Lower leg skin (tissue), 4 donors: ENCODE results near the gene LSM3. TPM values are rescaled to one million over a fixed set of nuclear protein-coding genes. Genes with fewer than 3 reads are reported as not detected.

Experiments used
- DNase-seq, 2 donors: peaks; one replicate each; pipeline ENCODE4 v3.0.0-alpha.2; 2019; ENCODE audit warnings: low spot score in 2 of 2
- H3K4me3 ChIP-seq: fragments of 200-600 bp; sonication (generic); 2 replicates; pipeline ENCODE4 v1.5.1; 2017; ENCODE audit warnings: mild to moderate bottlenecking, low read depth; ENCODE audit not compliant: poor library complexity, severe bottlenecking
- POLR2A ChIP-seq, 2 donors: fragments of 450-650 bp; IDR thresholded peaks; one replicate each; pipeline ENCODE4 v1.6.1; 2016 to 2017; ENCODE audit warnings: antibody characterized with exemption in 2 of 2, mild to moderate bottlenecking in 1 of 2, moderate library complexity in 1 of 2
- WGBS, 2 donors: methylation state at CpG; one replicate each; pipeline ENCODE4 v1.1.5; 2018; 5-methylcytosine and 5-hydroxymethylcytosine counted together
- intact Hi-C: fragments of 100-400 bp; cut with DNase I; formaldehyde crosslinking; loops from one replicate; pipeline ENCODE4 v1.15.0; 2023; ENCODE audit warnings: low total_unique reads
- total RNA-seq, 4 donors: library from RNA; depleted of rRNA; stranded (reverse); fragments of >200 nt; gene quantifications; one replicate each; pipeline ENCODE4 v1.1.0, GENCODE V29; 2016
- TF ChIP-seq, protein P1 (sequence below), 3 donors: fragments of 450-650 bp; IDR thresholded peaks; one replicate each; pipeline ENCODE4 v1.5.1; 2016; ENCODE audit warnings: antibody characterized with exemption in 3 of 3, mild to moderate bottlenecking in 3 of 3, moderate library complexity in 2 of 3

The LSM3 gene
- total RNA-seq, 4 donors from 2014 or later = 7.6 to 11.4 (median 8.2) TPM

DNA sequence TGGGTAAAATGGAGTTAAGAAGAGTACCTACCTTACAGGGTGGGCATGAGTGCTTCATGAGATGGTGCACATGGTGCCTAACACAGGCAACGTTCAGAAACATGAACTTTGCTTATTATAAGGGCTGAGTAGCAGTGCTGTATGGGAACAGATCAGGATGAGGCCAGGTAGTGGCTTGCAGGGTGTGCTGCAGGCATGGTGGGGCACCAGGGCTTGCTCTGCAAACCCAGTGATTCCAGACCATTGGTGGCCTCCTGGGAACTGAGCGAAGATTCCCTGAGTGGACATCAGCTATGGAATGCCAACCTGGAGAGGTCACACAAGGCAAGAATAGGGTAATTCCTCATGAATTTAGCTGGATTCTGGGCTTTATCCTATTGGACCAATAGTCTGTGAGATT is 37.9 kb upstream of the LSM3 start:
- TF ChIP-seq, protein P1, sequence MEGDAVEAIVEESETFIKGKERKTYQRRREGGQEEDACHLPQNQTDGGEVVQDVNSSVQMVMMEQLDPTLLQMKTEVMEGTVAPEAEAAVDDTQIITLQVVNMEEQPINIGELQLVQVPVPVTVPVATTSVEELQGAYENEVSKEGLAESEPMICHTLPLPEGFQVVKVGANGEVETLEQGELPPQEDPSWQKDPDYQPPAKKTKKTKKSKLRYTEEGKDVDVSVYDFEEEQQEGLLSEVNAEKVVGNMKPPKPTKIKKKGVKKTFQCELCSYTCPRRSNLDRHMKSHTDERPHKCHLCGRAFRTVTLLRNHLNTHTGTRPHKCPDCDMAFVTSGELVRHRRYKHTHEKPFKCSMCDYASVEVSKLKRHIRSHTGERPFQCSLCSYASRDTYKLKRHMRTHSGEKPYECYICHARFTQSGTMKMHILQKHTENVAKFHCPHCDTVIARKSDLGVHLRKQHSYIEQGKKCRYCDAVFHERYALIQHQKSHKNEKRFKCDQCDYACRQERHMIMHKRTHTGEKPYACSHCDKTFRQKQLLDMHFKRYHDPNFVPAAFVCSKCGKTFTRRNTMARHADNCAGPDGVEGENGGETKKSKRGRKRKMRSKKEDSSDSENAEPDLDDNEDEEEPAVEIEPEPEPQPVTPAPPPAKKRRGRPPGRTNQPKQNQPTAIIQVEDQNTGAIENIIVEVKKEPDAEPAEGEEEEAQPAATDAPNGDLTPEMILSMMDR (IDR thresholded peaks at IDR 0.05) = no peak
- no peak for TF ChIP-seq POLR2A (IDR thresholded peaks at IDR 0.05)
- DNase-seq = no peak
- intact Hi-C loops = no loop called here
- H3K4me3 ChIP-seq = no peak overlapping the region
- 62 to 71% methylated on average over 2 of the region's 2 CpGs for WGBS, 2 donors

DNA sequence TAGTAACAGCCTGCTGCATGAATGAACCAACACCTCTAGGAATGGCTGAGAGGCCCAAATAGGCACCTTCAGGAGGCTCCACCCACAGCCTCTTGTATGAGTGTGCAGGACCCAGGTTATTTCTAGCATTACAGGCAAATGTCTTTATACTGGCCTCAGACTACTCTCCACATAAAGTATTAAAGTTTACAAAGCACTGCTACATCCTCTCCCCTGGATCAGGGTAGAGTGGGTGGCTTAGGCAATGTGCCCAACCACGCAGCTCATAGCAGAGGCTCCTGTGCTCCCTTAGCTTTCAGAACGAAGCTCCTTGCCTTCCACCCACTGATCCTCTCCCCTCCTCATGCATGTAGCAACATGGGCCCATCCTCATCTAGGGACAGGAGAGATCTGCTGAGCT is 37.5 kb upstream of the LSM3 start:
- TF ChIP-seq, protein P1 (IDR thresholded peaks at IDR 0.05) = no peak
- WGBS, 2 donors = 37 to 46% methylated on average over 2 of the region's 2 CpGs
- no peak for DNase-seq
- intact Hi-C loops = no loop called here
- no peak overlapping the region for H3K4me3 ChIP-seq

DNA sequence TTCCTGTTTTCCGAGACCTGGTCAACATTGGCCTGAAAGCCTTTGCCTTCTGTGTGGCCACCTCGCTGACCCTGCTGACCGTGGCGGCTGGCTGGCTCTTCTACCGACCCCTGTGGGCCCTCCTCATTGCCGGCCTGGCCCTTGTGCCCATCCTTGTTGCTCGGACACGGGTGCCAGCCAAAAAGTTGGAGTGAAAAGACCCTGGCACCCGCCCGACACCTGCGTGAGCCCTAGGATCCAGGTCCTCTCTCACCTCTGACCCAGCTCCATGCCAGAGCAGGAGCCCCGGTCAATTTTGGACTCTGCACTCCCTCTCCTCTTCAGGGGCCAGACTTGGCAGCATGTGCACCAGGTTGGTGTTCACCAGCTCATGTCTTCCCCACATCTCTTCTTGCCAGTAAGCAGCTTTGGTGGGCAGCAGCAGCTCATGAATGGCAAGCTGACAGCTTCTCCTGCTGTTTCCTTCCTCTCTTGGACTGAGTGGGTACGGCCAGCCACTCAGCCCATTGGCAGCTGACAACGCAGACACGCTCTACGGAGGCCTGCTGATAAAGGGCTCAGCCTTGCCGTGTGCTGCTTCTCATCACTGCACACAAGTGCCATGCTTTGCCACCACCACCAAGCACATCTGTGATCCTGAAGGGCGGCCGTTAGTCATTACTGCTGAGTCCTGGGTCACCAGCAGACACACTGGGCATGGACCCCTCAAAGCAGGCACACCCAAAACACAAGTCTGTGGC is 36.8 kb upstream of the LSM3 start:
- intact Hi-C loops = no loop called here
- WGBS, 2 donors = 78% methylated on average over 19 of the region's 19 CpGs
- no peak for DNase-seq
- TF ChIP-seq, protein P1 (IDR thresholded peaks at IDR 0.05) = no peak
- TF ChIP-seq POLR2A (IDR thresholded peaks at IDR 0.05) = no peak
- H3K4me3 ChIP-seq = no peak overlapping the region

DNA sequence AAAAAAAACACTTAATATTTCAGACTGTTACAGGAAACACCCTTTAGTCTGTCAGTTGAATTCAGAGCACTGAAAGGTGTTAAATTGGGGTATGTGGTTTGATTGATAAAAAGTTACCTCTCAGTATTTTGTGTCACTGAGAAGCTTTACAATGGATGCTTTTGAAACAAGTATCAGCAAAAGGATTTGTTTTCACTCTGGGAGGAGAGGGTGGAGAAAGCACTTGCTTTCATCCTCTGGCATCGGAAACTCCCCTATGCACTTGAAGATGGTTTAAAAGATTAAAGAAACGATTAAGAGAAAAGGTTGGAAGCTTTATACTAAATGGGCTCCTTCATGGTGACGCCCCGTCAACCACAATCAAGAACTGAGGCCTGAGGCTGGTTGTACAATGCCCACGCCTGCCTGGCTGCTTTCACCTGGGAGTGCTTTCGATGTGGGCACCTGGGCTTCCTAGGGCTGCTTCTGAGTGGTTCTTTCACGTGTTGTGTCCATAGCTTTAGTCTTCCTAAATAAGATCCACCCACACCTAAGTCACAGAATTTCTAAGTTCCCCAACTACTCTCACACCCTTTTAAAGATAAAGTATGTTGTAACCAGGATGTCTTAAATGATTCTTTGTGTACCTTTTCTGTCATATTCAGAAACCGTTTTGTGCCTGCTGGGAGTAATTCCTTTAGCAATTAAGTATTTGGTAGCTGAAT is 35.9 kb upstream of the LSM3 start:
- DNase-seq = no peak
- TF ChIP-seq POLR2A (IDR thresholded peaks at IDR 0.05) = no peak
- TF ChIP-seq, protein P1 (IDR thresholded peaks at IDR 0.05) = no peak
- 39 to 50% methylated on average over 8 of the region's 8 CpGs for WGBS, 2 donors
- no peak overlapping the region for H3K4me3 ChIP-seq
- intact Hi-C loops = no loop called here

DNA sequence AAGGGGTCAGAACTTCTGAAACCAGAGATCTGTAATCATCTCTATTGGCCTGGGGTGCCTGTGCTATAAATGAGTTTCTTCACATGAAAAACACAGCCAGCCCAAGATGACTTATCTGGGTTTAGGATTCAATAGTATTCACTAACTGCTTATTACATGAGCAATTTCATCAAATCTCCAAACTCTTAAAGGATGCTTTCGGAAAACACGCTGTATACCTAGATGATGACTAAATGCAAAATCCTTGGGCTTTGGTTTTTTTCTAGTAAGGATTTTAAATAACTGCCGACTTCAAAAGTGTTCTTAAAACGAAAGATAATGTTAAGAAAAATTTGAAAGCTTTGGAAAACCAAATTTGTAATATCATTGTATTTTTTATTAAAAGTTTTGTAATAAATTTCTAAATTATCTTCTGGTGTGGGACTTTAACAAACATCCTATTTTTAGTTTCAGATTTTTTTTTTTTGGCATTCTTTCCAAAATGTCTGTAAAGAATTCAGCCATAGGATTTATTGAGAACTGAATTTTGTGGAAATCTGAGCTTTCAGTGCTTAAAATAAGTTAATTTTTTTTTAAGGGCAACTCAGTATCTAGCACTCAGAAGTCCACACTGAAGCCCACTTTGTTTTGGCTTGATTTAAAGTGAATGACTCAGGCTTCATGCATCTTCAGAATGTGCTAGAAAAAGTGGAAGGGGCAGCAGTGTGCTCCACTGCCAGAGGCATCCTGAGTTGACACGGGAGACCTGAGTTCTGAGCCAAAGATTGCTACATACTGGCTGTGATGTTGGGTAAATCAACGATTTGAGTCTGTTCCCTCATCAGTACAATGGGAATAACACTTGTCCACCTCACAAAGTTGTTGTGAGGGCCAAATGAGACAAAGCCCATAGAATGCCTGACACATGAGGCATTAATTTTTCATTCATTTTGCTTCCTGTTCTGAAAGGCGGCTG is 35.1 kb upstream of the LSM3 start:
- DNase-seq = peak in 1 of 2 donors; percentile 80
- intact Hi-C loops = no loop called here
- no peak overlapping the region for H3K4me3 ChIP-seq
- 30 to 34% methylated on average over 7 of the region's 7 CpGs for WGBS, 2 donors
- TF ChIP-seq, protein P1 (IDR thresholded peaks at IDR 0.05) = no peak
- no peak for TF ChIP-seq POLR2A (IDR thresholded peaks at IDR 0.05)
